ENCODE measurements around the gene RIN3.

The RIN3 gene

GRCh38 chr14:92568621-92569479, 55.3 kb downstream of the RIN3 start:
- no peak for TF ChIP-seq CTCF (IDR thresholded peaks at IDR 0.05; ENCODE audit: poor library complexity, severe bottlenecking)
- ATAC-seq (ENCODE audit: low read depth) (no peak), DNase-seq (ENCODE audit: low spot score) (no peak)
- no peak overlapping the region for H3K4me3 ChIP-seq (ENCODE audit: severe bottlenecking)
- peaks cover 14% of the 10 kb centered on the region for H3K4me1 ChIP-seq (ENCODE audit: insufficient read depth, poor library complexity, severe bottlenecking)
- H3K36me3 ChIP-seq (ENCODE audit: low read depth) = no peaks in the 10 kb centered on the region
- H3K9me3 ChIP-seq (ENCODE audit: severe bottlenecking) = no peaks in the 10 kb centered on the region
- H3K27ac ChIP-seq (ENCODE audit: poor library complexity, severe bottlenecking) = no peak overlapping the region
- H3K27me3 ChIP-seq (ENCODE audit: insufficient read depth, poor library complexity, severe bottlenecking) = no peaks in the 10 kb centered on the region

GRCh38 chr14:92570674-92571262, 57.2 kb downstream of the RIN3 start:
- H3K36me3 ChIP-seq (ENCODE audit: low read depth) = no peaks in the 10 kb centered on the region
- no peak for TF ChIP-seq CTCF (IDR thresholded peaks at IDR 0.05; ENCODE audit: poor library complexity, severe bottlenecking)

GRCh38 chr14:92572050-92572449, 58.5 kb downstream of the RIN3 start:
- ATAC-seq (ENCODE audit: low read depth) (no peak), DNase-seq (ENCODE audit: low spot score) (peak; percentile 26)
- H3K4me1 ChIP-seq (ENCODE audit: insufficient read depth, poor library complexity, severe bottlenecking) = no peaks in the 10 kb centered on the region
- no peak overlapping the region for H3K27ac ChIP-seq (ENCODE audit: poor library complexity, severe bottlenecking)
- H3K4me3 ChIP-seq (ENCODE audit: severe bottlenecking) = no peak overlapping the region
- no peaks in the 10 kb centered on the region for H3K36me3 ChIP-seq (ENCODE audit: low read depth)
- no peaks in the 10 kb centered on the region for H3K9me3 ChIP-seq (ENCODE audit: severe bottlenecking)
- TF ChIP-seq CTCF (IDR thresholded peaks at IDR 0.05; ENCODE audit: poor library complexity, severe bottlenecking) = no peak
- no peaks in the 10 kb centered on the region for H3K27me3 ChIP-seq (ENCODE audit: insufficient read depth, poor library complexity, severe bottlenecking)

More at GRCh38 chr14:92570674-92571262, 57.2 kb downstream of the RIN3 start:
- H3K27ac ChIP-seq (ENCODE audit: poor library complexity, severe bottlenecking) = no peak overlapping the region
- ATAC-seq (ENCODE audit: low read depth) (no peak), DNase-seq (ENCODE audit: low spot score) (no peak)
- peaks cover 5% of the 10 kb centered on the region for H3K4me1 ChIP-seq (ENCODE audit: insufficient read depth, poor library complexity, severe bottlenecking)
- H3K4me3 ChIP-seq (ENCODE audit: severe bottlenecking) = no peak overlapping the region
- no peaks in the 10 kb centered on the region for H3K9me3 ChIP-seq (ENCODE audit: severe bottlenecking)
- no peaks in the 10 kb centered on the region for H3K27me3 ChIP-seq (ENCODE audit: insufficient read depth, poor library complexity, severe bottlenecking)

GRCh38 chr14:92573761-92574498, 60.3 kb downstream of the RIN3 start:
- no peaks in the 10 kb centered on the region for H3K9me3 ChIP-seq (ENCODE audit: severe bottlenecking)
- no peaks in the 10 kb centered on the region for H3K4me1 ChIP-seq (ENCODE audit: insufficient read depth, poor library complexity, severe bottlenecking)
- no peak overlapping the region for H3K4me3 ChIP-seq (ENCODE audit: severe bottlenecking)
- no peak for TF ChIP-seq CTCF (IDR thresholded peaks at IDR 0.05; ENCODE audit: poor library complexity, severe bottlenecking)
- H3K27me3 ChIP-seq (ENCODE audit: insufficient read depth, poor library complexity, severe bottlenecking) = no peaks in the 10 kb centered on the region
- no peaks in the 10 kb centered on the region for H3K36me3 ChIP-seq (ENCODE audit: low read depth)
- DNase-seq (ENCODE audit: low spot score) = no peak
- no peak overlapping the region for H3K27ac ChIP-seq (ENCODE audit: poor library complexity, severe bottlenecking)
- no peak for ATAC-seq (ENCODE audit: low read depth)

All from RWPE2 (cell line).